CD1c-positive myeloid dendritic cell (primary cell): ENCODE data around the gene CCDC12.

Source experiments
- DNase-seq: peaks from one replicate; pipeline ENCODE4 v3.0.0-alpha.2; 2016; ENCODE audit errors: extremely low spot score

CCDC12 gene

DNA sequence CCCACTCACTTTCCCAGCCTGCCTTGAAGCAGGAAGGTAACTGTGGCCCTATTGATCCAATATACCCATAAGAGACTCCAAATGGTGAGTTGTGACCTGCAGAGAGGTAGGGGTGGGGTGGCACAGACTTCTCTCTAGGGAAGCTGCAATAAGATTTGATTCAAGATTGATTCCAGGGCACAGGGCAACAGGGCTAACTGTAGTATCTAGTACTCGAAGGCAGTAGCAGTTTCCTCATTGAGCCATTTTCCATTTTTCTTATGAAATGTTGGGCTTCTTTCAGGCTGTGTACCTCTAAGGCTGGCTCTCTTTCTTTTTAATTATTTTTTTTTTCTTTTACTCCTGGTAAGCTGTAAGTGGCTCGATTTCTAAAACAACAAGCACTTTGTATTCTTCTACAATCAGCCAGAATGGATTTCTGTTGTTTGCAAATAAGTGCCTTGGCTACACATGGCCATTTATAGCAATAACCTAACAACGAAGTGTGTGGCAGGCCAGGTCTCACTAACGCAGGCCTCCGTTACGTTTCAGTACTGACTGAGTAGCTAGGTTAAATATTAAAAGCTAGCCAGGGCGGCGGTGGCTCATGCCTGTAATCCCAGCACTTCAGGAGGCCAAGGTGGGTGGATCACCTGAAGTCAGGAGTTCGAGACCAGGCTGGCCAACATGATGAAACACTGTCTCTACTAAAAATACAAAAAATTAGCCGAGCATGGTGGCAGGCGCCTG lies 19.3 kb downstream of the CCDC12 start:
- no peak for DNase-seq

DNA sequence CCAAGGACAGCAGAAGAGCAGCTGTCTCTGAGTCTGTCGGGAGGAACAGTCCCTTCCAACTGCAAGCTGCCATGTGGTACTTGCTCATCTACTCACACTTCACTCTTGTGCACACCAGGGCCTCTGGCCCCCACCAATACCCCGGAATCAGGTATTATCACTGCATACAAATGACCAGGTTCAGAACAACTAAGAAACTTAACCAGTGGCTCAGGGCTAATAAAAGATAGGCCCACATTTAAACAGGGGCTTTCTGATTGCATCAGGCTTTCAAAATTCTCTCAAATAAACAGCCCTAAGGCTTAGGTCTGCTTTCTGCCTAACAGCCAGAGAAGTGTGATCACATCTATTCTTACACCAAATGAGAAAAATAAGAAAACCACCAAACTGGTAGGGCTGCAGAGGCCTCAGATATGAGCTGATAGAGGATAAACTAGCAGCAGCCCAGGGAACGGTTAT lies 20.7 kb downstream of the CCDC12 start:
- DNase-seq, result no peak

DNA sequence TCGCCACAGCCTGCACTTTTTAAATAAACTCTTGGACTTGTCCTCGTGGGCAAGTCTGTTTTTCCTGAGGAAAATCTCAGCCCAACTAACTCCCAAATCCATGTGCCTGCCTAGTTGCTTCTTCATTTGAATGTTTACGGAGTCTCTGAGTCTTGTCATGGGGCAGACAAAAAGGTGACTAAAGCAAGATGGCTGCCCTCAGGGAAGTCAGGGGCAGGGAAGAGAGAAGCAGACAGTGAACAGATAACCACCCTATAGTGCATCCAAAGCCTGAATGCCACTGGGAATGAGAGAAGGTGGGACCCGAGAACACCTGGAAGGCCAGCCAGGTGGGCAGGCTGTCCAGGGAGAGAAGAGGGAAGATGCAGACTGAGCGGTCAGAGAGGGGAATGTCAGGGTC lies 21.4 kb downstream of the CCDC12 start:
- DNase-seq, result no peak

DNA sequence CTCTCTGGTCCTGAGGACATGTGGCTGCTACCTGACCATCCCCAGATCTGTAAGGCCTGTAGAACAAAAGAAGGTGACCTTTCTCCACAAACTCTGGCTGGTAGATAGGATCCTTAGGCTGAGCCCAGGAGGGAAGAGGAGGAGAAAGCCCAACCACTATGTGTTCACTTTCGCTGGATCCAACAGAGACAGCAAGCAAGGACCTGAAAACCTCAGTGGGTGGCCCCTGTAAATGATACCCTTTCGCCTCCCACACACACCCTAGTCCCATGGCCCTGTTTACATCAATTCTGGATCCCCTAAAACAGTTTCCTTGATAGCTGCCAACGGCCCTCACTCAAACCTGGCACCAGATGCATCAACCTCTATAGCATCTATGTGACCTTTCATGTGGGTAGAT lies 22.4 kb downstream of the CCDC12 start:
- no peak for DNase-seq

DNA sequence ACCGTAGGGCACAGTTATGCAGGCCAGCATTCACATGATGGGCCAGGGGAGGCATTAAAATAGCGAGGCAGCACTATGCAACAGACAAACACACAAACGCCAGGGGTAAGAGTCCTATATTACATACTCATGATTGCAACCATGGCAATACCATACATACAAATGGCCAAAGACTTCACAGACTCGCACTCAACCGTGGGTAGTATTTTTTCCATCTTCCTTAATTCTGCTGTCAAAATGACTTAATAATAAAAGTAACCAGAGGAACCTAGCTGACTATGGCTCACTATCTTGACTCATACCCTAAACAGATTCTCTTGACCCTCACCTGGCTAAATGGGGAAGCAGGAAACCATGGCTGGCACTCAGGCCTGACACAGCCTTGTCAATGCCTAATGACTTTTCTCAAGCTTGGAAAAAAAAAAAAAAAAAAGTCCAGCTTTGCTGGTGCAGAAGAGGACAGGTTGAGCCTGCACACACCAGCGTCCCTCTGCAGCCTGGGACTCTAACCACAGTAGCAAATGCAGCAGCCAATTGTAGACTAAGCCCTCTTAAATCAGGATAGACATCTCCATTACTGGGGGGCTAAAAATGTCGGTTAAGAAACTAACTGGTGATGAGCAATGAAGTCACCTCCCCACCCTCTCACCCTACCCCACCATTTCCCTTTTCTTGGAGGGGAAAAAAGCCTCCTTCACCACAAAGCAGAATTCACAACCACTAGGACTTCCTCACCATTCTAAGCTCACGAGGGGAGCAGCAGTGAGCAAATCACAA lies 23.1 kb downstream of the CCDC12 start:
- peak; percentile 88 for DNase-seq

DNA sequence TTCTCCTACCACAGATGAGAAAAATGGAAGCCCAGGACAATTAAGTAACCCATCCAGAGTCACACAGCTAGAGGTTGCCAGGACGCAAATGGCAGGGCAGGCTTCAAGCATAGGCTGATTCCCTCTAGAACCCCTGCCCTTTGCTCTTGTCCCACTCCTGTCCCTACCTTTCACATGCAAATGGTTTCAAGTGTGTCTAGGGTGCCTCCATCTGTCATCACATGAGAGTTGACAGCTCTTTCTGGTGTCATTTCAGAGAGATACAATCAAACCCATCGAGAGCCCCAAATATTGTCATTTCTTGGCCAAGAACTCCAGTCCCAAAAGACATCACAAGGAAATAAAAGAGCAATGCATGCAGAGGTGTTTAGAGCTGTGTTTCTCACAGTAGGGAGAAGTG lies 23.7 kb downstream of the CCDC12 start:
- DNase-seq, result no peak

DNA sequence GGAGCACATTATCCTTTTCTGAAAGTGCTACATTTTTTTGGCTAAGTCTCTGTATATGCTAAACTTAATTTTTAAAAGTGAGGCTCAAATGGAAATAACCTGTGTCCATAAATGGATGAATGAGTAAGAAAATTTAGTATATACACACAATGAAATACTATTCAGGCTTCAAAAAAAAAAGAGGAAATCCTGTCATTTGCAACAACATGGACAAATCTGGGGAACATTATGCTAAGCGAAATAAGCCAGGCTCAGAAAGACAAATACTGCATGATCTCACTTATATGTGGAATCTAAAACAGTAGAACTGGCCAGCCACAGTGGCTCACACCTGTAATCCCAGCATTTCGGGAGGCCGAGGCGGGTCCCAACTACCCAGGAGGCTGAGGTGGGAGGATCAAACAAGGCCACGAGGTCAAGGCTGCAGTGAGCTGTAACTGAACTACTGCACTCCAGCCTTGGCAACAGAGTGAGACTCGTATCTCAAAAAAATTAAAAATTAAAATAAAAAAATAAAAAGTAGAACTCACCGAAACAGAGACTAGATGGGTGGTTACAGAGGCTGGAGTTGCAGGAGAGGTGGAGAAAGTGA lies 25.8 kb downstream of the CCDC12 start:
- DNase-seq, result no peak

DNA sequence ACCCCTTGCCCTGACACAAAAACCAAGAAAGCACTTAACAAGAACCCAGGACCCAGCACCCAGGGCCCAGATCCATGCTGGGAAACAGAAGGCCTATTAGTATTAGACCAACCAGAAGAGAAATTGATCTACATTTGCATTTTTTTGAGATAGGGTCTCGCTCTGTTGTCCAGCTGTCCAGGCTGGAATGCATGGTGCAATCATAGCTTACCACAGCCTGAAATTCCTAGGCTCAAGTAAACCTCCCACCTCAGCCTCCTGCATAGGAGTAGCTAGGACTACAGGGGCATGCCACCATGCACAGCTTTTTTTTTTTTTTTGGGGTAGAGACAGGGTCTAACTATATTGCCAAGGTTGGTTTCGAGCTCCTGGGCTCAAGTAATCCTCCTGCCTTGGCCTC lies 26.4 kb downstream of the CCDC12 start:
- no peak for DNase-seq

DNA sequence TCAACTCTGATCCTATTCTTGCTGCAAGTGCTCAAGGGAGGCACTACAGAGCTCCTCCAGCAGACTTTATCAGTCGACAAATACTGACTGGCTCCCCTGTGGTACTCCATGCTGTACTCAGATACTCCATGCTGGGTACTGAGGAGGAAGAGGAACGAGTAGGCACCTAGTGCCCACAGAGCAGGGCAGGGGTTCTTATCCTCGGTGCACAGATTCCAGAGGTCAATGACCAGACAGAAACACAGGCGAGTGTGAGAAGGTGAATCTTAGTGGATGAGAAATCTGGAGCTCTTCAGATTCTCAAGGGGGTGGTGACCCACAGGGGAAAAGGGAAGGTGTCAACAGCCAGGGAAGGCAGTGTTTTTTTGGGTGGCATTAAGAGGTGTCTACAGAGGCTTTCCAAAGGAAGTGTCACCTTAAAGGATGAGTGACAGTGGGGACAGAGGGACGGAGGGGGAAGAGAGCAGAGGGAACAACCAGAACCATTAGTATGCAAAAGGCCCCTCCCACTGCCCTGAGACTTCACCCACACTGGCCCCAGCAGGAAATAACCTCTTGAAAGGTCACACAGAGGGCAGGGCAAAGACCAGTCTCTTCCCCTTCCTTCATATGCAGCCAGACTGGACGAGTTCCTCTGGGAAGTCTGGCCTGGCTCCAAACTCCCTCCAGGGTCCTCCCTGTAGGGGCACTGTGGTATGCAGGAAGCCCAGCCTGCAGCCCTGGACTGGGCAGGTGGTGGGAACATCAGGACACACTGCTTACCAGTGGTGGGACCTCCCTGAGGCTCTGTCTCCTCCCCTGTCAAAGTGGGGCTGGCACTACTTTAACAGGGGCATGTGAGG lies 27.5 kb downstream of the CCDC12 start:
- peak; percentile 87 for DNase-seq

DNA sequence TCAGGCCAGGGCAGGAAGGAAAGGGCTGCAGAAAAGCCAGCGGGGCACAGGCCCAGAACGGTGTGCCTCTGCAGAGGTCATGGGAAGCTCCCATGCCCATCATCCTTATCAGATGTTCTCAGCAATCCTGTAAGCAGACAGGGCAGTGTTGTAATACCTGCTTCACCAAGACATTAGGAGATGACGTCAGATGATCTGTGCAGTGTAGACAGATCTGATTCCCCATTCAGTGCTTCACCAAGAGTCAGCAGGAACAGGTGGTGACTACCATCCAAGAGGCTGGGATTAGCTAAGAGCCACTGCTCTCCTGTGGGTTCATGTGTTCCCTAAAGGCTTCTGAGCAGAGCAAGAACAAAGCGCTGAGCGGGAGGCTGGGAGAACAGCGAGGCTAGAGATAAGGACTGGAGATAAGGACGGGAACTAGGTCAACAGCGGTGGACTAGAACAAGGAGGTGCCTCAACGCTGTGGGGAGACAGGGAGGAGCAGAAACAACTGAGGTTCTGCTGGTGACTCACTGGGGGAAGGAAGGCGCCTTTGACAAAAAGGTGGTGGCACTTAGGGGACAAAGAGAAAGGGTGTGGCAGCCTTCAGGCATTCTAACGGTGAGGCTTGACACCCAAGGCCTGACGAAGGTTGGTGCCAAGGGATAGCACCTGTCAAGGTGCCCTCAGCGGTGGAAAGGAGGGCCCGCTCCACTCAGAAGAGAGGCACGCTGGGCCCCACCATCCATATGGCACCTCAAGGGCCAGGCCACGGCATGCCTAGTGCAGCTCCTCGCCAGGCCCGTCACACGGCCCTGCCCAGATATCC lies 28.4 kb downstream of the CCDC12 start:
- DNase-seq, result peak; percentile 76

DNA sequence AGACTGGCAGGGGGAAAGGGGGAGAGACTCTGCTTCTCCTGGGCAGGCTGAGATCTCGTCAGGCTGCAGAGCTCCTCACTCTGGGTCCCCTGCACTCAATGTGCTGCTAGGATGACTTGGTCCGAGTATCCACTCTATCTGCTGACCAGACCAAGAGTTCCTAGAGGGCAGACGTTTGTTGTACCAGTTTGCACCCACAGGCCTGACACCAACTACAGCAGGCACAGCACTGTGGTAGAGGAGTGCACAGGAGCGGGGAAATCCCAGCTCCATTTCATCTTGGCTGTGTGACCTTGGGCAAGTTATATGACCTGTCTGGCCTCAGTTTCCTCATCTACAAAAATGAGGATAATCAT lies 29.0 kb downstream of the CCDC12 start:
- DNase-seq, result no peak

DNA sequence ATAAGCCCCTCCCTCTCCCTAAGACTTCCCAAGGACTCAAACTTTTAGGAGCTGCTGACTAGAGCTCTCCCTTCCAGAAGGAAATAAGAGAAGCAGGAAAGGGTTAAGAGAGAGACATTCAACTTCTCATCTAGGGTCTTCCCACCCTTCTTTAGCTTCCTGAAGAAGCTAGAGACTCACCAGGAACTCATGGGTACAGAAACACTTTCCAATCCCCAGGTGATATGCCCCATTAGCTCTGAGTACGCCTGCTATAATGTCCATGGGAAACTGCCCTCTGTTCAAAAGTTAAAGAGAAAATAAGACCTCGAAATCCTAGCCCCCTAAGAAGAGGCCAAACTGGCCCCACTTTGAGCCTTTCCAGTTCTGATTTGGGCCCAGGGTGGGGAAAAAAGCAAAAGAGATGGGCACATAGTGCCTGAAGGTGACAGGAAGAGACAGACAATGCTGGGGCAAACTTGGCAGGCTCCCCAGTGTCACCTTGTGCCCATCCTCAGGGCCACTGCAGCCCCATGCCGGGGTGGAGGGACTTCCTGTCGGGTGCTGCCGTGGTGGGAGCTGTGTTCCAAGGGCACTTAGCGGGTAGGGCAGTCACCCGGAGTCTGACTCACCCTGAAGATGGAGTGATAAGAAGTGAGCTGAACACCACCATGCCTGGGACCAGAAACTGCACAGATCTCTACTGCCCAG lies 29.5 kb downstream of the CCDC12 start:
- no peak for DNase-seq

DNA sequence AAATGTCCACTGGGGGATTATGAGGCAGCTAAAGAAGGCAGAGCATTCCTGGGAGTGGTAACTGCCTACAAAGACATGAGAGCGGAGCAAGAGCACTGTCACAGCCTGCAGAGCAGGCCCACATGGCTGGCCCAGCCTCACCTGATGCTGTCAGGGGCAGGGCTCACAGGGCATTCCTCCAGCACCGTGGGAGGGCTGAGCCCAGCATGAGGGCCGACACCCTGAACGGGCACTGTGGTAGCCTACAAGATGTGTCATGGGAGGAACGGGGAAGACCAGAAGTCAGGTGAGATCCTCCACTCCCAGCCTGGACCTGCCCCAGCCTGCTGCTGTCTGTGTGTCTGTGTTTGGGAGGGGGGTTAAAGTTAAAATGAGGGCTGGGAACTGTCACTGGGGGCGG lies 30.1 kb downstream of the CCDC12 start:
- no peak for DNase-seq

DNA sequence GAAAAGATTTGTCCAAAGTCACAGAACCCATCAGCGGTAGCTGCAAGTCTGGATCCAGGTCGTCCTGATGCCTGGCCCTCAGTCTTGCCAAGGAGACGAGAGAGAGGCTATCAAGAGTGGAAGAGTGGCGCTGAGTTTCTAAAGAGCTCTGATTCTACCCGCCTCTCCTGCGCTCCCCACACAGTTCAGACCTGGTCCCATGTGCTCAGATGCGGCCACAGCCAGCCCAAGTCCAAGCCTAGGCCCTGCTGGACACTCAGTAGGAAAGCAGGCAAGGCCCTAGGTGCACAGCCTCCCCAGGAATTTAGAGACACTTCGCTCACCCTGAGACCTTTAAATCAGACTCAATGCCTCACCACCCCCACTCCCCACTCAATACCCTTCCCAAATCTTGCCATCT lies 32.4 kb downstream of the CCDC12 start:
- DNase-seq, result no peak

DNA sequence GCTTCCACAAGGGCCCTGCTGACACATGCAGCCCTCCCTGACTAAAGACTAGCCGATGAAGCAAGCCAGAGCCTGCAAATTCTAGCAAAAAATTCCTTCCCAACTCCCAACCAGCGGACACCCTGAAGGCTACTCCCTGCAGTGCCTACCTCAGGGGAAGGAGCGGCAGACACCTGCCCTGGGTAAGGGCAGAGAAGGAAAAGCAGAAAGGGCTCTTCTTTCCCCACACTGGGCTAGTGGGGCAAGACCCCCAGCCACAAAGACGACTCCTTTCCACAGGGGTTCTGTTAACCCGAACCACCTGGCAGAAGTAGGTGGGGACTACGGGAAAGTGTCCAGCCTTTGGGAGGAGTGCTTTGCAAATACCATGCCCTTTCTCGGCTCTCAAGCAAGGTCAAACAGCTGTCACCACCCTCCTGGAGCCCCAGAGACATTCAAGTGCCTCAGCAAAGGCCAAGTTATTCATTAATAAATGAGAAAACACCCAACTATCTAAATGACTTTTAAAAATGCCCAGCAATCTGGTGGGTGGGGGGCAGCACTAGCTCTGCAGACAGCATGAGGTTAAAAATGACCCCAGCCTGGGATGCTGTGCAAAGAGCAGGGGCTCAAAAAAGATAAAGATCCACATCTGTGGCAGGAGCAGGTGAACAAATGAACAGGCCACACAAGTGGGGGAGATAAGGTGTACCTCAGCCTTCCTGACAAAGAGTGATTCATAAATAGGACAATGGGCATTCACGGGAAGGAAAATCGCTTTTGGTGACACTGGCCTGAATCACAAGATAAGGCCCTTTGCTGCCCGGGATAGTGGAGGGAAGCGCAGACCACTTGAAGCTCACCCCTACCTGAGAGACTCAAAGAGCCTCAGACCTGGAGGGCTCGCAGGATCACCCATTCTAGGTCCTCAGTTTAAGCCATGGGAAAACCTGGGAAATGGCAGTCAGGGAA lies 33.0 kb downstream of the CCDC12 start:
- DNase-seq, result no peak

DNA sequence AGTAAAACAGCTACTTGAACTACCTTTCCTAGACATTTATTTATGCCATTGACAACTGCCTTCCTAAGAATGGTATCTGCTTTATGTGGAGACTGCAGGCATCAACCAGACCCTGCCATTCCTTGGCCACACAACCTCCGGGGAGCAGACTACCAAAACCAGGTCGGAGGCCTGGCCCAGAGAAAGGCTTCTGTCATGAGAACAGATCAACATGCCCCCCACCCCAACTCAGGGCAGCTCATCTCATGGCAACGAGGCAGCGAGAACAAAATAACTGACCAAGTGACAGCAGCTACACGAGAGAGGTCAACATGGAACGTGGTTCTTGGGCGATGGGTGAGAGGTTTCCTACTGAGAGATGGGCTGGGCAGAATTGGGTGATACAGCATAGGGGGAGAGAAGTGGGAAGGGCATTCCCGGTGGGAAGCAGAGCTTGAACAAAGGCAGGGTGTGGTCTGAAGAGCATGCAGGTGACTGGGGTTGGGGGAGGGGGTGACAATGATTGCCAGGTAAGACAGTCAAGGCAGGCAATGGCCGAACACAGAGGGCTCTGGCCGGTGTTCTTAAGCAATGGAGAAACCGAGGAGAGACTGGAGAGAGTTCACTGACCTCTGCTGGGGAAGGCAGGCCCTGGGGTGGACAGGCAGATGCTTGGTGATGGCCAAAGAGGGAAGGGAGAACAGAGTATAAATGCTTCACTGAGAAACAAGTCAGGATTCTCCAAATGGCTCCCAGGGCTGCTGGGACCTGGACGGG lies 33.9 kb downstream of the CCDC12 start:
- DNase-seq, result no peak

DNA sequence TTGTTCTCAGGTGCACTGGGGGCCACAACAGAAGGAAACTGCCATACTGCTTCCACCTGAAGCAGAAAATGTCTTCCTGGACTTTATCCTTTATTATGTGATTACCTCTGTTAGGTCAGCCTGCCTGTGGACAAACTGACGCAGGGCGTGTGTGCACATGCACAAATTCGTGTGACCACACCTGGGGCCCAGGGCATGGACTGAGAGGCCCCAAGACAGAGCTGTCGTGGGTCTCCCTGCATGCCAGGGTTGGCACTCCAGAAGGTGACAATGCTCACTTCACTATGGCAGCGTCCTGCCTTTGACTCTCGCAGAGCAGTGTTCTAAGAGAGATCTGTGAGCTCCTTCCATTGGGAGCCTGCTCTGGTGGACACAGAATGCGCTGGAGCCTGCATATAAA lies 34.5 kb downstream of the CCDC12 start:
- DNase-seq, result no peak

DNA sequence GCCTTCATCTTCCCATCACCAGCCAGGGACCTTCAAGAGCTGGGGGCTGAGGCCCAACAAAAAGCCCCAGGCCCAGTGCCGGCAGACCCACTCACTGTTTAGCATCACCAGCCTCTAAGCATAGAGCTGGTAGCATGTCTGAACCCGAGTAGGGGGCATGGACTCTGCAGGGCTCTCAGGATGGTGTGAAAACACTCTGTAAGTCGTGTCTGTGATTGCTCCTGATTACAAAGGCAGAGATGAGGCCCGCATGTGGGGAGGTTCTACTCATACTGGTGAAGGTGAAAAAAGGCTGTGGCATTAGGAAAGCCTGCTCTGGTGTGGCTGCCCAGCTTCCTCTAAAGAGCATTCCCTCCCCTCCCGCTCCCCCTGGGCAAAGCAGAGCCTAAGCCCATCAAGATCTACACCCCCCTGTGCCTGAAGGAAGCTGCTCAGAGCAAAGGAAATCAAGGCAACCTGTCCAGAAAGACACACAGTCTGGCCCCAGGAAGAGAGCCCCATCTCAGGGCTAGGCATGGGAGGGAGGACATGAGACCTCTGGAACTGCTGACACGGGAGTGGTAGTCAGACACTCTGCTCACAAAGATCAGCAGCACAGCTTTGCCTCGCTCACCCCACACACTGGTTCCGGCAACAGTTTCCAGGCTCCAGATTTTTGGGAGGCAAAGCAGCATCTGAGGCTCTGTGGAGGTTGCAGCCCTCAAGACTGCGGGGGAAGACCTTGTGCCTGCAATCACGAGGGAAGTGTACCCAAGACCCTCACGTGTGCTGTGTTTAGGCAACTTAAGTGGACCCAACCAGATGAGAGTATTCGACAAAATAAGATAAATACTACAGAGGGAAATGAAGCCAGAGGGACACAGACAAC lies 36.7 kb downstream of the CCDC12 start:
- DNase-seq, result peak; percentile 40
